Lower leg skin (tissue), 4 donors: ENCODE data around the gene ZFAND3. TPM values are rescaled to one million over a fixed set of nuclear protein-coding genes. Genes with fewer than 3 reads are reported as not detected.

Experiments
- DNase-seq, 2 donors: peaks; one replicate each; pipeline ENCODE4 v3.0.0-alpha.2; 2019; ENCODE audit warnings: low spot score in 2 of 2
- H3K4me3 ChIP-seq: fragments of 200-600 bp; sonication (generic); 2 replicates; pipeline ENCODE4 v1.5.1; 2017; ENCODE audit warnings: mild to moderate bottlenecking, low read depth; ENCODE audit not compliant: poor library complexity, severe bottlenecking
- CTCF ChIP-seq, 3 donors: fragments of 450-650 bp; IDR thresholded peaks; one replicate each; pipeline ENCODE4 v1.5.1; 2016; ENCODE audit warnings: antibody characterized with exemption in 3 of 3, mild to moderate bottlenecking in 3 of 3, moderate library complexity in 2 of 3
- POLR2A ChIP-seq, 2 donors: fragments of 450-650 bp; IDR thresholded peaks; one replicate each; pipeline ENCODE4 v1.6.1; 2016 to 2017; ENCODE audit warnings: antibody characterized with exemption in 2 of 2, mild to moderate bottlenecking in 1 of 2, moderate library complexity in 1 of 2
- WGBS, 2 donors: methylation state at CpG; one replicate each; pipeline ENCODE4 v1.1.5; 2018; 5-methylcytosine and 5-hydroxymethylcytosine counted together
- intact Hi-C: fragments of 100-400 bp; cut with DNase I; formaldehyde crosslinking; loops from one replicate; pipeline ENCODE4 v1.15.0; 2023; ENCODE audit warnings: low total_unique reads
- total RNA-seq, 4 donors: library from RNA; depleted of rRNA; stranded (reverse); fragments of >200 nt; gene quantifications; one replicate each; pipeline ENCODE4 v1.1.0, GENCODE V29; 2016

Gene ZFAND3
- total RNA-seq, 4 donors from 2014 or later = 26.3 to 40.8 (median 30.3) TPM

GRCh38 chr6:37785002-37785662 is 34.4 kb upstream of the ZFAND3 start:
- H3K4me3 ChIP-seq = no peak overlapping the region
- intact Hi-C loops = loop anchor here (10.0 kb wide), 1 partner anchor 710 kb away; no protein-coding TSS in a partner anchor
- 69 to 73% methylated on average over 13 of the region's 13 CpGs for WGBS, 2 donors
- TF ChIP-seq POLR2A (IDR thresholded peaks at IDR 0.05) = no peak
- TF ChIP-seq CTCF (IDR thresholded peaks at IDR 0.05) = no peak
- no peak for DNase-seq

GRCh38 chr6:37785663-37786270 is 33.8 kb upstream of the ZFAND3 start:
- no peak for DNase-seq
- TF ChIP-seq POLR2A (IDR thresholded peaks at IDR 0.05) = no peak
- TF ChIP-seq CTCF (IDR thresholded peaks at IDR 0.05) = no peak
- intact Hi-C loops = loop anchor here (10.0 kb wide), 1 partner anchor 709 kb away; no protein-coding TSS in a partner anchor
- WGBS, 2 donors = 82 to 83% methylated on average over 18 of the region's 18 CpGs
- H3K4me3 ChIP-seq = no peak overlapping the region

GRCh38 chr6:37787216-37787615 is 32.3 kb upstream of the ZFAND3 start:
- 79 to 95% methylated on average over 2 of the region's 2 CpGs for WGBS, 2 donors
- intact Hi-C loops = loop anchor here (10.0 kb wide), 1 partner anchor 708 kb away; no protein-coding TSS in a partner anchor
- TF ChIP-seq CTCF (IDR thresholded peaks at IDR 0.05) (no peak), POLR2A (IDR thresholded peaks at IDR 0.05) (no peak)

GRCh38 chr6:37788259-37788658 is 31.3 kb upstream of the ZFAND3 start:
- WGBS, 2 donors = 46 to 49% methylated on average over 2 of the region's 2 CpGs
- H3K4me3 ChIP-seq = no peak overlapping the region
- DNase-seq = no peak
- intact Hi-C loops = loop anchor here (10.0 kb wide), 1 partner anchor 707 kb away; no protein-coding TSS in a partner anchor
- TF ChIP-seq POLR2A (IDR thresholded peaks at IDR 0.05) (no peak), CTCF (IDR thresholded peaks at IDR 0.05) (no peak)

More at GRCh38 chr6:37787216-37787615, 32.3 kb upstream of the ZFAND3 start:
- DNase-seq = no peak
- H3K4me3 ChIP-seq = no peak overlapping the region

GRCh38 chr6:37791156-37791919 is 28.2 kb upstream of the ZFAND3 start:
- 18 to 22% methylated on average over 8 to 10 of the region's 10 CpGs for WGBS, 2 donors
- TF ChIP-seq CTCF (IDR thresholded peaks at IDR 0.05) (peak in 1 of 3 donors; percentile 55), POLR2A (IDR thresholded peaks at IDR 0.05) (no peak)
- intact Hi-C loops = no loop called here
- H3K4me3 ChIP-seq = no peak overlapping the region
- DNase-seq = peak; percentile 92 to 97
